WTC11 (cell line): ENCODE results near the gene TRAF7.

ENCODE experiments used
- ATF1 ChIP-seq: sonication (generic); formaldehyde crosslinking; IDR thresholded peaks from 2 replicates; pipeline ENCODE4 v1.8.1; 2023; ENCODE audit warnings: mild to moderate bottlenecking, moderate library complexity, missing genetic modification reagents
- JUN ChIP-seq: sonication (generic); formaldehyde crosslinking; IDR thresholded peaks from 2 replicates; pipeline ENCODE4 v1.8.0; 2023; ENCODE audit warnings: mild to moderate bottlenecking, missing genetic modification reagents
- SMAD3 ChIP-seq: sonication (generic); formaldehyde crosslinking; IDR thresholded peaks from 2 replicates; pipeline ENCODE4 v1.8.0; 2022; ENCODE audit warnings: missing genetic modification reagents, mild to moderate bottlenecking, borderline replicate concordance
- ZNF138 ChIP-seq: sonication (generic); formaldehyde crosslinking; conservative IDR thresholded peaks from 2 replicates; pipeline ENCODE4 v1.8.1; 2022; ENCODE audit warnings: mild to moderate bottlenecking, moderate library complexity, missing genetic modification reagents
- TF ChIP-seq, protein P1 (sequence below): sonication (generic); formaldehyde crosslinking; conservative IDR thresholded peaks from 2 replicates; pipeline ENCODE4 v1.8.1; 2023; ENCODE audit warnings: mild to moderate bottlenecking, low read depth, missing genetic modification reagents, moderate library complexity
- TF ChIP-seq, protein P2 (sequence below): sonication (generic); formaldehyde crosslinking; IDR thresholded peaks from 2 replicates; pipeline ENCODE4 v1.8.1; 2023; ENCODE audit warnings: mild to moderate bottlenecking, missing genetic modification reagents, borderline replicate concordance
- TF ChIP-seq, protein P3 (sequence below): fragments of 200-600 bp; IDR thresholded peaks from 2 replicates; pipeline ENCODE4 v1.8.0; 2022; ENCODE audit warnings: antibody characterized with exemption

DNA sequence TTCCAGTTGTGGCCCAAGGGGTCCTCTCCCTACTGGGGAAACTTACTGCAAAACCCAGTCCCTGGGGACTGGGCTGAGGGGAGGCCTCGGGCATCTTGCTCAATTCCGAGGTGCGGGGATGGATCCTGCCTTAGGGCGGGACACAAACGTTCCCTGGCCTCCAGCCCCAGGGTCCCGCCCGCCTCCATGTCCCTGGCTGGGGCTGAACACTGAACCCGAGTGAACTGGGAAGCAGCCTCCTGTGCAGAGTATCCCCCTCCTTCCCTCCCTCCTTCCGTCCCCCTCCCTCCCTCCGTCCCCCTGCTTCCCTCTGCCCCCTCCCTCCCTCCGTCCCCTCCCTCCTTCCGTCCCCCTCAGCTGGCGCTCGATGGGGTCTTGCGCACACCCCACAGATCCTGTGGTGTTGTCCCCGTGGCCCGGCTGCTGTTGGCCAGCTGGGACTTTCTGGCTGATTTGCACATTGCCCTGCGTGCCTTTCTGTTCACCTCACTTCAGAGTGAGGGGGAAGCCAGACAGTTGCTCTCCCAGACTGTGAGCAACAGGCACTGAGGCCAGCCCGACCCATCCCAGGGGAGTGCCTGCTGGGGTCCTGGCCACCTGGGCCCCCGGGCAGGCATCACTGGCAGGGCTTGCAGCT lies 5.5 kb downstream of the TRAF7 start:
- TF ChIP-seq JUN (CRISPR knock-in tag) = no peak
- TF ChIP-seq, protein P1, sequence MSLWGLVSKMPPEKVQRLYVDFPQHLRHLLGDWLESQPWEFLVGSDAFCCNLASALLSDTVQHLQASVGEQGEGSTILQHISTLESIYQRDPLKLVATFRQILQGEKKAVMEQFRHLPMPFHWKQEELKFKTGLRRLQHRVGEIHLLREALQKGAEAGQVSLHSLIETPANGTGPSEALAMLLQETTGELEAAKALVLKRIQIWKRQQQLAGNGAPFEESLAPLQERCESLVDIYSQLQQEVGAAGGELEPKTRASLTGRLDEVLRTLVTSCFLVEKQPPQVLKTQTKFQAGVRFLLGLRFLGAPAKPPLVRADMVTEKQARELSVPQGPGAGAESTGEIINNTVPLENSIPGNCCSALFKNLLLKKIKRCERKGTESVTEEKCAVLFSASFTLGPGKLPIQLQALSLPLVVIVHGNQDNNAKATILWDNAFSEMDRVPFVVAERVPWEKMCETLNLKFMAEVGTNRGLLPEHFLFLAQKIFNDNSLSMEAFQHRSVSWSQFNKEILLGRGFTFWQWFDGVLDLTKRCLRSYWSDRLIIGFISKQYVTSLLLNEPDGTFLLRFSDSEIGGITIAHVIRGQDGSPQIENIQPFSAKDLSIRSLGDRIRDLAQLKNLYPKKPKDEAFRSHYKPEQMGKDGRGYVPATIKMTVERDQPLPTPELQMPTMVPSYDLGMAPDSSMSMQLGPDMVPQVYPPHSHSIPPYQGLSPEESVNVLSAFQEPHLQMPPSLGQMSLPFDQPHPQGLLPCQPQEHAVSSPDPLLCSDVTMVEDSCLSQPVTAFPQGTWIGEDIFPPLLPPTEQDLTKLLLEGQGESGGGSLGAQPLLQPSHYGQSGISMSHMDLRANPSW = no peak
- TF ChIP-seq, protein P2, sequence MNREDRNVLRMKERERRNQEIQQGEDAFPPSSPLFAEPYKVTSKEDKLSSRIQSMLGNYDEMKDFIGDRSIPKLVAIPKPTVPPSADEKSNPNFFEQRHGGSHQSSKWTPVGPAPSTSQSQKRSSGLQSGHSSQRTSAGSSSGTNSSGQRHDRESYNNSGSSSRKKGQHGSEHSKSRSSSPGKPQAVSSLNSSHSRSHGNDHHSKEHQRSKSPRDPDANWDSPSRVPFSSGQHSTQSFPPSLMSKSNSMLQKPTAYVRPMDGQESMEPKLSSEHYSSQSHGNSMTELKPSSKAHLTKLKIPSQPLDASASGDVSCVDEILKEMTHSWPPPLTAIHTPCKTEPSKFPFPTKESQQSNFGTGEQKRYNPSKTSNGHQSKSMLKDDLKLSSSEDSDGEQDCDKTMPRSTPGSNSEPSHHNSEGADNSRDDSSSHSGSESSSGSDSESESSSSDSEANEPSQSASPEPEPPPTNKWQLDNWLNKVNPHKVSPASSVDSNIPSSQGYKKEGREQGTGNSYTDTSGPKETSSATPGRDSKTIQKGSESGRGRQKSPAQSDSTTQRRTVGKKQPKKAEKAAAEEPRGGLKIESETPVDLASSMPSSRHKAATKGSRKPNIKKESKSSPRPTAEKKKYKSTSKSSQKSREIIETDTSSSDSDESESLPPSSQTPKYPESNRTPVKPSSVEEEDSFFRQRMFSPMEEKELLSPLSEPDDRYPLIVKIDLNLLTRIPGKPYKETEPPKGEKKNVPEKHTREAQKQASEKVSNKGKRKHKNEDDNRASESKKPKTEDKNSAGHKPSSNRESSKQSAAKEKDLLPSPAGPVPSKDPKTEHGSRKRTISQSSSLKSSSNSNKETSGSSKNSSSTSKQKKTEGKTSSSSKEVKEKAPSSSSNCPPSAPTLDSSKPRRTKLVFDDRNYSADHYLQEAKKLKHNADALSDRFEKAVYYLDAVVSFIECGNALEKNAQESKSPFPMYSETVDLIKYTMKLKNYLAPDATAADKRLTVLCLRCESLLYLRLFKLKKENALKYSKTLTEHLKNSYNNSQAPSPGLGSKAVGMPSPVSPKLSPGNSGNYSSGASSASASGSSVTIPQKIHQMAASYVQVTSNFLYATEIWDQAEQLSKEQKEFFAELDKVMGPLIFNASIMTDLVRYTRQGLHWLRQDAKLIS (CRISPR knock-in tag) = no peak
- no peak for TF ChIP-seq ZNF138 (CRISPR knock-in tag)
- no peak for TF ChIP-seq SMAD3 (CRISPR knock-in tag)
- no peak for TF ChIP-seq ATF1 (CRISPR knock-in tag)
- TF ChIP-seq, protein P3, sequence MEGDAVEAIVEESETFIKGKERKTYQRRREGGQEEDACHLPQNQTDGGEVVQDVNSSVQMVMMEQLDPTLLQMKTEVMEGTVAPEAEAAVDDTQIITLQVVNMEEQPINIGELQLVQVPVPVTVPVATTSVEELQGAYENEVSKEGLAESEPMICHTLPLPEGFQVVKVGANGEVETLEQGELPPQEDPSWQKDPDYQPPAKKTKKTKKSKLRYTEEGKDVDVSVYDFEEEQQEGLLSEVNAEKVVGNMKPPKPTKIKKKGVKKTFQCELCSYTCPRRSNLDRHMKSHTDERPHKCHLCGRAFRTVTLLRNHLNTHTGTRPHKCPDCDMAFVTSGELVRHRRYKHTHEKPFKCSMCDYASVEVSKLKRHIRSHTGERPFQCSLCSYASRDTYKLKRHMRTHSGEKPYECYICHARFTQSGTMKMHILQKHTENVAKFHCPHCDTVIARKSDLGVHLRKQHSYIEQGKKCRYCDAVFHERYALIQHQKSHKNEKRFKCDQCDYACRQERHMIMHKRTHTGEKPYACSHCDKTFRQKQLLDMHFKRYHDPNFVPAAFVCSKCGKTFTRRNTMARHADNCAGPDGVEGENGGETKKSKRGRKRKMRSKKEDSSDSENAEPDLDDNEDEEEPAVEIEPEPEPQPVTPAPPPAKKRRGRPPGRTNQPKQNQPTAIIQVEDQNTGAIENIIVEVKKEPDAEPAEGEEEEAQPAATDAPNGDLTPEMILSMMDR = no peak
